Caco-2 (cell line): ENCODE results near the gene ZNF384. TPM values are rescaled to one million over a fixed set of nuclear protein-coding genes. Genes with fewer than 3 reads are reported as not detected.

Experiments
- BruUV-seq: library from RNA; stranded (reverse); fragments of 400-500 nt; replicated peaks from 2 replicates; lab custom pipeline; 2021; lab: Mats Ljungman, UMichigan
- CTCF ChIA-PET: fragments of 300-600 bp; sonication (Branson Sonifier 250); formaldehyde crosslinking; loops from one replicate; lab custom pipeline; 2022; ENCODE audit warnings: antibody characterized with exemption; lab: Charles Lee
- POLR2A ChIA-PET: fragments of 300-600 bp; sonication (Branson Sonifier 250); formaldehyde crosslinking; loops from one replicate; lab custom pipeline; 2022; ENCODE audit warnings: antibody characterized with exemption; lab: Charles Lee
- DNase-seq, 2 experiments: peaks; one replicate each; pipeline versions ENCODE4 v3.0.0 to v3.0.0-alpha.2; 2020 to 2022
- H3K27me3 ChIP-seq: replicated peaks from 2 replicates; pipeline ENCODE4 v1.6.0; 2011; ENCODE audit warnings: low read length; ENCODE audit not compliant: control insufficient read depth, insufficient read depth
- H3K36me3 ChIP-seq: 2 replicates; pipeline ENCODE4 v1.5.1; 2011; ENCODE audit warnings: low read length; ENCODE audit not compliant: control insufficient read depth, insufficient read depth
- H3K4me1 ChIP-seq: fragments of 250-450 bp; sonication (Bioruptor Pico); 2 replicates; pipeline ENCODE4 v1.5.1; 2020; ENCODE audit warnings: mild to moderate bottlenecking
- H3K4me3 ChIP-seq: 2 replicates; pipeline ENCODE4 v1.5.1; 2011; ENCODE audit warnings: low read depth, mild to moderate bottlenecking, control low read depth, low read length
- H3K9me3 ChIP-seq: fragments of 250-450 bp; sonication (Bioruptor Pico); 2 replicates; pipeline ENCODE4 v1.5.1; 2020; ENCODE audit warnings: mild to moderate bottlenecking, moderate library complexity
- H3K27ac Mint-ChIP-seq: one replicate; pipeline ENCODE4 v1.8.0; 2022; ENCODE audit warnings: mixed read lengths; ENCODE audit not compliant: unreplicated experiment
- H3K27me3 Mint-ChIP-seq: one replicate; pipeline ENCODE4 v1.8.0; 2022; ENCODE audit warnings: mixed read lengths; ENCODE audit not compliant: insufficient read depth, unreplicated experiment
- H3K36me3 Mint-ChIP-seq: one replicate; pipeline ENCODE4 v1.8.0; 2022; ENCODE audit warnings: mild to moderate bottlenecking, mixed read lengths; ENCODE audit not compliant: insufficient read depth, unreplicated experiment
- H3K4me1 Mint-ChIP-seq: one replicate; pipeline ENCODE4 v1.8.0; 2022; ENCODE audit warnings: low read depth, mixed read lengths; ENCODE audit not compliant: unreplicated experiment
- H3K4me3 Mint-ChIP-seq: one replicate; pipeline ENCODE4 v1.8.0; 2022; ENCODE audit warnings: mild to moderate bottlenecking, moderate library complexity, mixed read lengths; ENCODE audit not compliant: unreplicated experiment
- H3K9me3 Mint-ChIP-seq: one replicate; pipeline ENCODE4 v1.8.0; 2022; ENCODE audit warnings: mixed read lengths; ENCODE audit not compliant: unreplicated experiment
- CTCF ChIP-seq, 2 experiments: fragments of 200-600 bp in 1 of 2; IDR thresholded peaks; 1 replicate in 1 of 2; 2 replicates in 1 of 2; pipeline versions ENCODE4 v1.5.1 to v1.8.0; 2011 to 2022; ENCODE audit warnings: antibody characterized with exemption in 1 of 2, control low read depth in 1 of 2, inconsistent platforms in 1 of 2, low read depth in 1 of 2, low read length in 1 of 2, mild to moderate bottlenecking in 1 of 2, moderate library complexity in 1 of 2; ENCODE audit not compliant: insufficient read depth in 1 of 2, severe bottlenecking in 1 of 2, unreplicated experiment in 1 of 2
- intact Hi-C: fragments of 100-400 bp; cut with micrococcal nuclease; formaldehyde crosslinking; loops from one replicate; pipeline ENCODE4 v1.10.0; 2022; ENCODE audit not compliant: unreplicated experiment
- total RNA-seq: library from RNA; stranded (reverse); gene quantifications from 2 replicates; pipeline ENCODE4 v1.2.3, GENCODE V29; 2022

Gene ZNF384
- total RNA-seq, 1 experiment from 2014 or later, result 127 TPM

GRCh38 chr12:6699259-6699988 is 10.2 kb upstream of the ZNF384 start:
- Mint-ChIP-seq H3K36me3 (peaks cover 6% of the 10 kb centered on the region), H3K9me3 (no peaks in the 10 kb centered on the region), H3K4me3 (peak overlapping the region; percentile 50), H3K27me3 (peaks cover 47% of the 10 kb centered on the region), H3K4me1 (peaks cover 12% of the 10 kb centered on the region), H3K27ac (no peak overlapping the region)
- ChIA-PET POLR2A (interaction anchor here (0.6 kb wide), 1 partner anchor 10 kb away, joined by 11 read pairs; the partner anchor contains the start of gene ZNF384), CTCF (interaction anchor here (0.6 to 1.3 kb wide), 7 partner anchors 10 to 145 kb away, joined by 3 to 6 read pairs (median 4); partner anchors contain the start of genes COPS7A and ZNF384)
- peaks cover 5% of the 10 kb centered on the region for H3K4me1 ChIP-seq
- peaks cover 5% of the 10 kb centered on the region for H3K27me3 ChIP-seq
- no peak overlapping the region for H3K4me3 ChIP-seq
- TF ChIP-seq CTCF (IDR thresholded peaks at IDR 0.05; ENCODE audit: insufficient read depth in 1 of 2, low read depth in 1 of 2, low read length in 1 of 2, severe bottlenecking in 1 of 2, unreplicated experiment in 1 of 2), result no peak
- intact Hi-C loops, result loop anchor here (2.0 to 5.0 kb wide), 2 partner anchors 37 to 147 kb away; partner anchors contain the start of gene ING4
- BruUV-seq, result no TSS peak
- no peaks in the 10 kb centered on the region for H3K9me3 ChIP-seq
- no peaks in the 10 kb centered on the region for H3K36me3 ChIP-seq
- no peak for DNase-seq

GRCh38 chr12:6698352-6699046 is 9.3 kb upstream of the ZNF384 start:
- no TSS peak for BruUV-seq
- H3K9me3 Mint-ChIP-seq, result no peaks in the 10 kb centered on the region
- peaks cover 5% of the 10 kb centered on the region for H3K4me1 ChIP-seq
- CTCF ChIA-PET, result interaction anchor here (0.6 to 1.3 kb wide), 9 partner anchors 9 to 160 kb away, joined by 3 to 15 read pairs (median 3); partner anchors contain the start of genes COPS7A and ZNF384
- no peak for TF ChIP-seq CTCF (IDR thresholded peaks at IDR 0.05; ENCODE audit: insufficient read depth in 1 of 2, low read depth in 1 of 2, low read length in 1 of 2, severe bottlenecking in 1 of 2, unreplicated experiment in 1 of 2)
- POLR2A ChIA-PET, result interaction anchor here (0.8 to 1.0 kb wide), 2 partner anchors 9 to 26 kb away, joined by 3 to 4 read pairs; partner anchors contain the start of genes COPS7A and ZNF384
- intact Hi-C loops, result loop anchor here (1.0 to 5.0 kb wide), 5 partner anchors 9 to 146 kb away; partner anchors contain the start of genes ING4 and ZNF384
- H3K4me3 ChIP-seq, result no peak overlapping the region
- peaks cover 6% of the 10 kb centered on the region for H3K36me3 Mint-ChIP-seq
- H3K36me3 ChIP-seq, result no peaks in the 10 kb centered on the region
- peaks cover 11% of the 10 kb centered on the region for H3K4me1 Mint-ChIP-seq
- H3K9me3 ChIP-seq, result no peaks in the 10 kb centered on the region
- peaks cover 5% of the 10 kb centered on the region for H3K27me3 ChIP-seq
- H3K27ac Mint-ChIP-seq, result no peak overlapping the region
- H3K27me3 Mint-ChIP-seq, result peaks cover 53% of the 10 kb centered on the region
- no peak overlapping the region for H3K4me3 Mint-ChIP-seq
- DNase-seq, result no peak
